Neural progenitor cell (in vitro differentiated cells): Measurements from ENCODE around the gene TMC7.
"Not testable (repeated sequence)": the region's sequence is repeated elsewhere in the genome, so short reads cannot be mapped to it uniquely, and the experiment has no call there.

ENCODE experiments used
- EZH2 ChIP-seq: fragments of 200-600 bp; sonication (generic); IDR thresholded peaks from 2 replicates; pipeline ENCODE4 v1.6.1; 2017; ENCODE audit warnings: antibody characterized with exemption, mild to moderate bottlenecking, moderate library complexity
- EZH2phosphoT487 ChIP-seq: fragments of 200-600 bp; sonication (generic); IDR thresholded peaks from 2 replicates; pipeline ENCODE4 v1.6.1; 2017; ENCODE audit warnings: antibody characterized with exemption
- TF ChIP-seq, protein P1 (sequence below): fragments of 200-600 bp; sonication (generic); IDR thresholded peaks from 2 replicates; pipeline ENCODE4 v1.5.1; 2017; ENCODE audit warnings: antibody characterized with exemption, mild to moderate bottlenecking

GRCh38 chr16:18994181-18994580 lies 10.4 kb downstream of the TMC7 start:
- TF ChIP-seq, protein P1, sequence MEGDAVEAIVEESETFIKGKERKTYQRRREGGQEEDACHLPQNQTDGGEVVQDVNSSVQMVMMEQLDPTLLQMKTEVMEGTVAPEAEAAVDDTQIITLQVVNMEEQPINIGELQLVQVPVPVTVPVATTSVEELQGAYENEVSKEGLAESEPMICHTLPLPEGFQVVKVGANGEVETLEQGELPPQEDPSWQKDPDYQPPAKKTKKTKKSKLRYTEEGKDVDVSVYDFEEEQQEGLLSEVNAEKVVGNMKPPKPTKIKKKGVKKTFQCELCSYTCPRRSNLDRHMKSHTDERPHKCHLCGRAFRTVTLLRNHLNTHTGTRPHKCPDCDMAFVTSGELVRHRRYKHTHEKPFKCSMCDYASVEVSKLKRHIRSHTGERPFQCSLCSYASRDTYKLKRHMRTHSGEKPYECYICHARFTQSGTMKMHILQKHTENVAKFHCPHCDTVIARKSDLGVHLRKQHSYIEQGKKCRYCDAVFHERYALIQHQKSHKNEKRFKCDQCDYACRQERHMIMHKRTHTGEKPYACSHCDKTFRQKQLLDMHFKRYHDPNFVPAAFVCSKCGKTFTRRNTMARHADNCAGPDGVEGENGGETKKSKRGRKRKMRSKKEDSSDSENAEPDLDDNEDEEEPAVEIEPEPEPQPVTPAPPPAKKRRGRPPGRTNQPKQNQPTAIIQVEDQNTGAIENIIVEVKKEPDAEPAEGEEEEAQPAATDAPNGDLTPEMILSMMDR, result not testable (repeated sequence)
- not testable (repeated sequence) for TF ChIP-seq EZH2, EZH2phosphoT487
